Tibial nerve (tissue), 3 donors: ENCODE results near the gene CDH13.

Experiments
- CTCF ChIP-seq, 5 experiments: fragments of 200-600 bp in 3 of 5; fragments of 450-650 bp in 2 of 5; sonication (generic) in 3 of 5; IDR thresholded peaks; one replicate each; pipeline ENCODE4 v1.5.1; 2016 to 2019; ENCODE audit warnings: antibody characterized with exemption in 5 of 5, mild to moderate bottlenecking in 3 of 5, moderate library complexity in 2 of 5
- POLR2A ChIP-seq, 2 donors: fragments of 450-650 bp; IDR thresholded peaks; one replicate each; pipeline ENCODE4 v1.6.1; 2017; ENCODE audit warnings: antibody characterized with exemption in 2 of 2, mild to moderate bottlenecking in 2 of 2, moderate library complexity in 2 of 2

DNA sequence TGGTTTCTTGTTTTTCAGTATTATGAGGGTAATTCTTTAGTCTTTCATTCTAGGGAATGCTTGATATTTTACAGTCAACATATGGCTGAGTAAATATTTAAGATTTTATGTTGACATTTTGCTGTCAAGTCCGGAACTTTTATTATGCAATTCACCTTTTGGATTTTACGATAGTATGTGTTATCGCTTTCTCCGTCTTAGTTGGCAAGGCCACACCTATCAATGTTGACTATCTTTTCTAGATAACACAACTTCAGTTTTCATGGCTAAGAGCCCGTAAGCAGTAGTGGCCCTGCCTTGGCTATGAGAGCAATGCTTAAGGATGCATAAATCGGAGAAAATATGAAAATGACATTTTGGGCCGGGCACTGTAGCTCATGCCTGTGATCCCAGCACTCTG is 39.5 kb upstream of the CDH13 start:
- TF ChIP-seq CTCF (IDR thresholded peaks at IDR 0.05) = no peak
- no peak for TF ChIP-seq POLR2A (IDR thresholded peaks at IDR 0.05)
